IPS DF 4.7 (cell line): ENCODE results near the gene FOS.
A peak's percentile ranks its signal among the peaks of the same experiment; 100 is the strongest.

Experiments
- DNase-seq: peaks from one replicate; pipeline ENCODE4 v3.0.0-alpha.2; 2013; ENCODE audit warnings: low spot score; ENCODE audit errors: extremely low read depth

Gene FOS

GRCh38 chr14:75250800-75251199 lies 27.8 kb upstream of the FOS start:
- DNase-seq, result no peak

- DNase-seq, result no peak
Observed at GRCh38 chr14:75252254-75252837, 26.3 kb upstream of the FOS start.

GRCh38 chr14:75254381-75254822 lies 24.2 kb upstream of the FOS start:
- no peak for DNase-seq

- no peak for DNase-seq
Observed at GRCh38 chr14:75254901-75255584, 23.6 kb upstream of the FOS start.

- no peak for DNase-seq
Observed at GRCh38 chr14:75258079-75258802, 20.4 kb upstream of the FOS start.

GRCh38 chr14:75258803-75259509 lies 19.7 kb upstream of the FOS start:
- peak; percentile 99 for DNase-seq

- DNase-seq, result no peak
Observed at GRCh38 chr14:75259510-75259855, 19.1 kb upstream of the FOS start.

- DNase-seq, result no peak
Observed at GRCh38 chr14:75260025-75260763, 18.4 kb upstream of the FOS start.

- DNase-seq, result no peak
Observed at GRCh38 chr14:75261820-75262219, 16.8 kb upstream of the FOS start.

GRCh38 chr14:75262641-75263040 lies 16.0 kb upstream of the FOS start:
- no peak for DNase-seq

- no peak for DNase-seq
Observed at GRCh38 chr14:75264036-75264435, 14.6 kb upstream of the FOS start.

GRCh38 chr14:75267141-75267721 lies 11.4 kb upstream of the FOS start:
- DNase-seq, result no peak

- no peak for DNase-seq
Observed at GRCh38 chr14:75268633-75269550, 9.7 kb upstream of the FOS start.

- no peak for DNase-seq
Observed at GRCh38 chr14:75271514-75271913, 7.1 kb upstream of the FOS start.

- no peak for DNase-seq
Observed at GRCh38 chr14:75273272-75274049, 5.2 kb upstream of the FOS start.

- DNase-seq, result no peak
Observed at GRCh38 chr14:75274050-75274898, 4.4 kb upstream of the FOS start.

- no peak for DNase-seq
Observed at GRCh38 chr14:75274899-75275569, 3.6 kb upstream of the FOS start.

- no peak for DNase-seq
Observed at GRCh38 chr14:75275598-75275997, 3.0 kb upstream of the FOS start.
